GM19238 (cell line): Measurements from ENCODE around the gene UBE2M.

Source experiments
- DNase-seq: peaks from one replicate; pipeline ENCODE4 v3.0.0; 2011; ENCODE audit warnings: low spot score; ENCODE audit not compliant: insufficient read length

UBE2M gene

DNA sequence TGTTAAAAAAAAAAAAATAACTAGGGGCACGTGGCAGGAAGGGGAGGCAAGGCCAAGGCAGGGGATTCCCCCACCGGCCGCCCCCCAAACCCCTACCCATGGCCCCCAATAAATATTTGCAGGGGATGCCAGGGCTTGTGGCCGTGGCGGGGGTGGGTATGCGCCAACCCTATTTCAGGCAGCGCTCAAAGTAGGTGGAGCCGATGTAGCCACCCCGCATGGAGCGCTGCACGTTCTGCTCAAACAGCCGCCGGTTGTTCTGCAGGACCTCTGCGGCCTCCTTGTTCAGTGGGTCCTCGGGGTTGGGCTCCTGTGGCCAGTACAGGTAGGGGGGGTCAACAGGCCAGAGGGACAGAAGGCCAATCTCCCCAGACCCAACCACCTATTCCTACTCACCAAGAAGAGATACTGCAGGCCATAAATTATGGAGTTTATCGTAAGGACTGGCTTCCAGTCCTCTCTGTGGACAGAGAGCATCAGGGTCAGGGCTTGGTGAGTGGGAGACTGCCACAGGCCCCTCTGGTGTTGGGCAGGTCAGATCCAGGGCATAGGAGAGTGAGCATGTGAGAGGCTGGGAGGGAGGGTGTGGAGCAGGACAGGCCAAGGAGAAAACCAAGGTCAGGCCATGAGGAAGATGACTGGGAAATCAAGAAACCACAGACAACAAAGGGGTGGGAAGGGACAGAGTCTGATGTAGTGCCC is 2.3 kb downstream of the UBE2M start:
- DNase-seq = no peak

- DNase-seq = no peak
Measured at GRCh38 chr19:58555369-58555885, 3.0 kb downstream of the UBE2M start.

GRCh38 chr19:58554494-58555368 is 3.7 kb downstream of the UBE2M start, which contains the start of gene CHMP2A:
TSS of gene CHMP2A (minus strand) at chr19:58555105. CDS start at chr19:58554212, 893 bp downstream.
- DNase-seq = peak; percentile 95

DNA sequence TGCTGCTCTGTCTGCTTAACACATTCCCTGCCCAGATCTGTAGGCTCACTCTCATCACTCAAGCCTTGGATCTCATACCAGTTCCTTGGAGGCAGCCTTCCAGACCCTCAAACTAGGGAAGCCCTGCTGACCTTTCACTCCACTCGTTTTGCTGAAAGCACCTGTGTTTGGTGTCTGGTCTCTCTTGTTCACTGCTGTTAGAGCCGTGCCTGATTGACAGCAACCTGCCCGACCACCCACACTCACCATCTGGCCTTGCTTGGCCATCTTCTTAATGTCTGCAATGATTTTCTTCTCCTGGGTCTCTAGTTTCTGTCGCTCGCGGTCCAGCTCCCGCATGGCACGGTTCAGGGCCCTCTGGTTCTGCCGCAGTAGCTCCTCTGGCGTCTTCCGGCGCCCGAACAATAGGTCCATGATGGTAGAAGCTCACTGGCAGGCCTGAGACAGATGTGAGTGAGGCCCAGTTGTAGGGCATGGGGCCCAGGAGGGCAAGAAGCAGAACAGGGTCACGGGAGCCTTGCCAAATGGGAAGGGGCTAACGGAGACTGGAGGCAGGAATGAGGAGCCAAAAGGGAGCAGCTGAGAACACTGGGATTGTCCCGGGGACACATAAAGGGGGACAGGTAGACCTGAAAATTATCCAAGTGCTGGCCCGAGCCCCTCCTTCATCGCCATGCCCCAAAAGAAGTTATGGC is 4.5 kb downstream of the UBE2M start:
- no peak for DNase-seq

DNA sequence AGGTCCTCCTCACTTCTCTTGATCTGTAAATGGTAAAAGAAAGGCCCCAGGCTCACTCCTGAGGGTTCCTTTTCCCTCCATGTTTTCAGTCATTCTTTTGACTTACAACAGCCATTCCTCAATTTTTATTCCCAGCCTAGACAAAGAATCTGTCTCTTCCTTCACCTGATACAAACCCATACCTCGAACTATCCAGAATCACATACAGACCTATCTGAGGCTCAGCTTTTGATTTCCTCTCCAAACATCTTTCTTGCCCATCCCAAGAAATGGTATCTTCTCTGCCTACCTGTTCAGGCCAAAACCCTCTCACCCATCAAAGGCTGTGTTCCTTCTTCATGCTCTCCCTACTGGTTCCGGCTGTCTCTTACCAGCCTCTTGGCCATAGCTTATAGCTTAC is 5.8 kb downstream of the UBE2M start:
- DNase-seq = no peak

GRCh38 chr19:58551577-58552471 is 6.6 kb downstream of the UBE2M start:
- DNase-seq = no peak

DNA sequence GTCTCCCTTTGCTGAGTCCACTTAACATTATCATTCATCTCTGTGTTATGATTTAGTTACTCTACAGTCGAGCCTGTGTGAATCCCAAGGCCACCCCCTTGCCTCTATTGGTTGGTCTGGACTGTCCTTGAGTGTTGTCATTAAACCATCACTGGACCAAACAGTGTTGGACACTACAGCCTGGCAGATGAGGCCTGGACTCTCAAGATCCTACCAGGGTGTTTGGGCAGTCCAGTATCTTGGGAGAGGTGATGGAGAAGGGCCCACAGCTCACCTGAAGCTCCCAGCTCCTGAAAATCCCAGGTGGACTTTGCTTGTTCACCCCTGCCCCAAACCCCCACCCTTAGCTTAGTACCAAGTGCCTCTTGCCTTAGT is 7.3 kb downstream of the UBE2M start:
- DNase-seq = no peak

GRCh38 chr19:58550362-58551122 is 7.9 kb downstream of the UBE2M start:
- DNase-seq = no peak

GRCh38 chr19:58549664-58550361 is 8.6 kb downstream of the UBE2M start:
- DNase-seq = no peak

DNA sequence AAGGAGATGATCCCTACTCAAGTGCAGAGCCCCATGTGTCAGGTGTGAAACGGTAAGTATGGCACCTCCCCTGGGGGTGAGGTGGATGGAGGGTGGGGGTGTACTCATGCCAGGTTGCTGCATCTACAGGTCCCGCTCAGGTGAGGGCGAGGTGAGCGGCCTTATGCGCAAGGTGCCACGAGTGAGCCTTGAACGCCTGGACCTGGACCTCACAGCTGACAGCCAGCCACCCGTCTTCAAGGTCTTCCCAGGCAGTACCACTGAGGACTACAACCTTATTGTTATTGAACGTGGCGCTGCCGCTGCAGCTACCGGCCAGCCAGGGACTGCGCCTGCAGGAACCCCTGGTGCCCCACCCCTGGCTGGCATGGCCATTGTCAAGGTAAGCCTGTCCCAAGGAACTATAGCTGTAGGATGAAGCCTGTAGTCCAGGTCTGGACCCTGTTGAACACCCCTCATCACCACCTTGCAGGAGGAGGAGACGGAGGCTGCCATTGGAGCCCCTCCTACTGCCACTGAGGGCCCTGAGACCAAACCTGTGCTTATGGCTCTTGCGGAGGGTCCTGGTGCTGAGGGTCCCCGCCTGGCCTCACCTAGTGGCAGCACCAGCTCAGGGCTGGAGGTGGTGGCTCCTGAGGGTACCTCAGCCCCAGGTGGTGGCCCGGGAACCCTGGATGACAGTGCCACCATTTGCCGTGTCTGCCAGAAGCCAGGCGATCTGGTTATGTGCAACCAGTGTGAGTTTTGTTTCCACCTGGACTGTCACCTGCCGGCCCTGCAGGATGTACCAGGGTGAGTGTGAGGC is 9.3 kb downstream of the UBE2M start:
- no peak for DNase-seq

GRCh38 chr19:58547323-58548312 is 10.8 kb downstream of the UBE2M start:
- no peak for DNase-seq

DNA sequence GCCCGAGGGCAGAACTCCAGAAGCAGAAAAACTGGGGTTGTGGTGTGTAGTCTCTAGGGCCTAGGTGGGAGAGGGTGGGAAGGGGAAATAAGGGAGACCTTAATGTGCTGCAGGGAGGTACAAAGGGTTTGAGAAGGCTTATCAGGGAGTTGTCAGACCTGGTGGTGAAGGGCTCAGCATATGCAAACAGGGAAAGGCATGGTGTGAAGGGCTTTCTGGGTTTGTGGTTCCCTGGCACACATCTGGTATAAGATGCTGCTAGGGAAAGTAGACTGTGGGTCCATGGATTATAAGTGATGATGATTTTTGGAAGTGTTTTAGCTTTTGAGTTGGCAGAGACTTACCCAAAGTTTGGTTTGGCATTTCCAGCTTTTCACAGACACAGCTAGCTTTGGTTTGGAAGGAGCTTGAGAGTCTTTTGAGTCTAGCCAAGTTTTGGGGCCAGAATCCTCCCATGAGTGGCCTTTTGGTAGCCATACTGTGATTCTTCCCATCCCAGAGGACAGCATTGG is 12.3 kb downstream of the UBE2M start:
- no peak for DNase-seq

GRCh38 chr19:58545286-58546018 is 13.0 kb downstream of the UBE2M start:
- no peak for DNase-seq

DNA sequence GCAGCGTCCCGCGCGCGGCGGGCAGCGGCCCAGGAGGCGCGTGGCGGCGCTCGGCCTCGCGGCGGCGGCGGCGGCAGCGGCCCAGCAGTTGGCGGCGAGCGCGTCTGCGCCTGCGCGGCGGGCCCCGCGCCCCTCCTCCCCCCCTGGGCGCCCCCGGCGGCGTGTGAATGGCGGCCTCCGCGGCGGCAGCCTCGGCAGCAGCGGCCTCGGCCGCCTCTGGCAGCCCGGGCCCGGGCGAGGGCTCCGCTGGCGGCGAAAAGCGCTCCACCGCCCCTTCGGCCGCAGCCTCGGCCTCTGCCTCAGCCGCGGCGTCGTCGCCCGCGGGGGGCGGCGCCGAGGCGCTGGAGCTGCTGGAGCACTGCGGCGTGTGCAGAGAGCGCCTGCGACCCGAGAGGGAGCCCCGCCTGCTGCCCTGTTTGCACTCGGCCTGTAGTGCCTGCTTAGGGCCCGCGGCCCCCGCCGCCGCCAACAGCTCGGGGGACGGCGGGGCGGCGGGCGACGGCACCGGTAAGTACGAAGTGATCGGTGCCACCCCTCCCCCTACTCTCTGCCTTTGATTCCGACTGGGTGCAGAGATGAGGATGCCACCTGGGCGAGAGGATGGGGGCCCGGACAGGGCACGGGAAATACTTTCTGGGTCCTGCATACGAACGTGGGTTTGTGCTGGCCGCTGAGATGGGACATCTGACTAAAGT is 13.7 kb downstream of the UBE2M start:
- peak; percentile 93 for DNase-seq

- peak; percentile 99 for DNase-seq
Measured at GRCh38 chr19:58543826-58544590, 14.4 kb downstream of the UBE2M start, which contains the start of gene TRIM28. TSS of gene TRIM28 (plus strand) at chr19:58544064. CDS start at chr19:58544758, 694 bp downstream.
